OCI-LY7 (cell line): Measurements from ENCODE around the gene ZBTB47. TPM values are rescaled to one million over a fixed set of nuclear protein-coding genes. Genes with fewer than 3 reads are reported as not detected.

Experiments
- BruUV-seq: library from RNA; stranded (reverse); fragments of 400-500 nt; replicated peaks from 2 replicates; lab custom pipeline; 2021; lab: Mats Ljungman, UMichigan
- CTCF ChIA-PET: fragments of 300-600 bp; sonication (Branson Sonifier 250); formaldehyde crosslinking; loops from one replicate; lab custom pipeline; 2022; ENCODE audit warnings: antibody characterized with exemption; ENCODE audit not compliant: unreplicated experiment; lab: Charles Lee
- POLR2A ChIA-PET: fragments of 300-600 bp; sonication (Branson Sonifier 250); formaldehyde crosslinking; loops from one replicate; lab custom pipeline; 2022; ENCODE audit warnings: antibody characterized with exemption; lab: Charles Lee
- DNase-seq: peaks from one replicate; pipeline ENCODE4 v3.0.0-alpha.2; 2015; ENCODE audit warnings: low spot score
- H2AFZ ChIP-seq: fragments of 200-600 bp; sonication (generic), shearing (Covaris generic); 2 replicates; pipeline ENCODE4 v1.6.1; 2014; ENCODE audit warnings: mild to moderate bottlenecking, antibody characterized with exemption, low read length, moderate library complexity
- H3K27ac ChIP-seq: fragments of 200-600 bp; sonication (generic); 2 replicates; pipeline ENCODE4 v1.5.1; 2014; ENCODE audit warnings: mixed run types, low read depth, mild to moderate bottlenecking, moderate library complexity, low read length, inconsistent platforms; ENCODE audit not compliant: poor library complexity, severe bottlenecking
- H3K36me3 ChIP-seq: fragments of 200-600 bp; sonication (generic); 2 replicates; pipeline ENCODE4 v1.6.1; 2014; ENCODE audit warnings: mild to moderate bottlenecking, antibody characterized with exemption, low read length, moderate library complexity, mixed read lengths; ENCODE audit not compliant: insufficient read depth
- H3K4me1 ChIP-seq: fragments of 200-600 bp; sonication (generic); 2 replicates; pipeline ENCODE4 v1.5.1; 2014; ENCODE audit warnings: mild to moderate bottlenecking, low read length; ENCODE audit not compliant: insufficient read depth, poor library complexity, severe bottlenecking
- H3K4me2 ChIP-seq: fragments of 200-600 bp; sonication (generic); 2 replicates; pipeline ENCODE4 v1.6.1; 2014; ENCODE audit warnings: mild to moderate bottlenecking, low read length
- H3K4me3 ChIP-seq: fragments of 200-600 bp; sonication (generic); 2 replicates; pipeline ENCODE4 v1.5.1; 2014; ENCODE audit warnings: mild to moderate bottlenecking, low read depth, low read length; ENCODE audit not compliant: poor library complexity, severe bottlenecking
- H3K79me2 ChIP-seq: fragments of 200-600 bp; sonication (generic); 2 replicates; pipeline ENCODE4 v1.6.1; 2016; ENCODE audit warnings: low read depth, mild to moderate bottlenecking, low read length, moderate library complexity, mixed read lengths; ENCODE audit not compliant: insufficient read depth
- H3K9me2 ChIP-seq: fragments of 200-600 bp; sonication (generic); 2 replicates; pipeline ENCODE4 v1.6.1; 2016; ENCODE audit warnings: mild to moderate bottlenecking, low read length, mixed read lengths; ENCODE audit not compliant: insufficient read depth
- H3K9me3 ChIP-seq: fragments of 200-600 bp; sonication (generic); 2 replicates; pipeline ENCODE4 v1.6.1; 2014; ENCODE audit warnings: mild to moderate bottlenecking, mixed run types, low read length, mixed read lengths
- H4K20me1 ChIP-seq: fragments of 200-600 bp; sonication (generic); 2 replicates; pipeline ENCODE4 v1.6.1; 2014; ENCODE audit warnings: mild to moderate bottlenecking, antibody characterized with exemption, low read length, moderate library complexity, mixed read lengths; ENCODE audit not compliant: insufficient read depth
- EZH2phosphoT487 ChIP-seq: fragments of 200-600 bp; sonication (generic); IDR thresholded peaks from 2 replicates; pipeline ENCODE4 v1.6.1; 2018; ENCODE audit warnings: low read depth, borderline replicate concordance, mild to moderate bottlenecking, mixed run types, antibody characterized with exemption, low read length, moderate library complexity, mixed read lengths
- intact Hi-C: fragments of 100-400 bp; cut with micrococcal nuclease; formaldehyde crosslinking; loops from one replicate; pipeline ENCODE4 v1.10.0; 2022; ENCODE audit not compliant: unreplicated experiment
- total RNA-seq, 2 experiments: library from RNA; depleted of rRNA in 1 of 2; stranded (reverse); fragments of >200 nt in 1 of 2; shearing (Covaris generic) in 1 of 2; gene quantifications; 2 replicates each; pipeline ENCODE4 v1.2.3, GENCODE V29; 2014 to 2022
- TF ChIP-seq, protein P1 (sequence below): fragments of 200-600 bp; sonication (generic); conservative IDR thresholded peaks from 2 replicates; pipeline ENCODE4 v1.5.1; 2014; ENCODE audit warnings: mild to moderate bottlenecking, antibody characterized with exemption, low read length, moderate library complexity, mixed read lengths

ZBTB47 gene
- total RNA-seq, 2 experiments from 2014 or later: 0.09 TPM; not detected in 1

DNA sequence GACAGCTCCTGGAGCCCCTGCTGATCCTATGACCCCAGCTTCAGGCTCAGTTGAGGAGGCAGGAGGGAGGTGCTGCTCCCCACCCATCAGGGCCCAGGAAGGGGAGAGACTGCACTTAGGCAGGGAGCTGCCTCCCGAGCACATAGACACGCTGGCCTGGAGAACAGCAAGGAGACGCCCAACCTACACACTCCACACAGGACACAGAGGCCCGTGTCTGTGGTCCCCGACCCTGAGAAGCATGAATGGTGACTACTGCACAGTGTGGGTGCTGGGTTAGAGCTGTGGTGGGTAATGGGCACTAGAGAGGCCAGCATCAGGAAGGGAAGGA lies 50.2 kb downstream of the ZBTB47 start:
- no peaks in the 10 kb centered on the region for H3K9me3 ChIP-seq
- no peaks in the 10 kb centered on the region for H3K79me2 ChIP-seq
- TF ChIP-seq, protein P1, sequence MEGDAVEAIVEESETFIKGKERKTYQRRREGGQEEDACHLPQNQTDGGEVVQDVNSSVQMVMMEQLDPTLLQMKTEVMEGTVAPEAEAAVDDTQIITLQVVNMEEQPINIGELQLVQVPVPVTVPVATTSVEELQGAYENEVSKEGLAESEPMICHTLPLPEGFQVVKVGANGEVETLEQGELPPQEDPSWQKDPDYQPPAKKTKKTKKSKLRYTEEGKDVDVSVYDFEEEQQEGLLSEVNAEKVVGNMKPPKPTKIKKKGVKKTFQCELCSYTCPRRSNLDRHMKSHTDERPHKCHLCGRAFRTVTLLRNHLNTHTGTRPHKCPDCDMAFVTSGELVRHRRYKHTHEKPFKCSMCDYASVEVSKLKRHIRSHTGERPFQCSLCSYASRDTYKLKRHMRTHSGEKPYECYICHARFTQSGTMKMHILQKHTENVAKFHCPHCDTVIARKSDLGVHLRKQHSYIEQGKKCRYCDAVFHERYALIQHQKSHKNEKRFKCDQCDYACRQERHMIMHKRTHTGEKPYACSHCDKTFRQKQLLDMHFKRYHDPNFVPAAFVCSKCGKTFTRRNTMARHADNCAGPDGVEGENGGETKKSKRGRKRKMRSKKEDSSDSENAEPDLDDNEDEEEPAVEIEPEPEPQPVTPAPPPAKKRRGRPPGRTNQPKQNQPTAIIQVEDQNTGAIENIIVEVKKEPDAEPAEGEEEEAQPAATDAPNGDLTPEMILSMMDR: no peak
- no peak for TF ChIP-seq EZH2phosphoT487
- intact Hi-C loops: no loop called here
- no peak overlapping the region for H3K4me3 ChIP-seq
- CTCF ChIA-PET: no interaction called here
- no peaks in the 10 kb centered on the region for H3K9me2 ChIP-seq
- no TSS peak for BruUV-seq
- no peak for DNase-seq
- H3K27ac ChIP-seq: no peak overlapping the region
- H3K4me1 ChIP-seq: no peaks in the 10 kb centered on the region
- POLR2A ChIA-PET: no interaction called here
- no peak overlapping the region for H3K4me2 ChIP-seq
- no peak overlapping the region for H2AFZ ChIP-seq
- H4K20me1 ChIP-seq: no peaks in the 10 kb centered on the region
- H3K36me3 ChIP-seq: no peaks in the 10 kb centered on the region

DNA sequence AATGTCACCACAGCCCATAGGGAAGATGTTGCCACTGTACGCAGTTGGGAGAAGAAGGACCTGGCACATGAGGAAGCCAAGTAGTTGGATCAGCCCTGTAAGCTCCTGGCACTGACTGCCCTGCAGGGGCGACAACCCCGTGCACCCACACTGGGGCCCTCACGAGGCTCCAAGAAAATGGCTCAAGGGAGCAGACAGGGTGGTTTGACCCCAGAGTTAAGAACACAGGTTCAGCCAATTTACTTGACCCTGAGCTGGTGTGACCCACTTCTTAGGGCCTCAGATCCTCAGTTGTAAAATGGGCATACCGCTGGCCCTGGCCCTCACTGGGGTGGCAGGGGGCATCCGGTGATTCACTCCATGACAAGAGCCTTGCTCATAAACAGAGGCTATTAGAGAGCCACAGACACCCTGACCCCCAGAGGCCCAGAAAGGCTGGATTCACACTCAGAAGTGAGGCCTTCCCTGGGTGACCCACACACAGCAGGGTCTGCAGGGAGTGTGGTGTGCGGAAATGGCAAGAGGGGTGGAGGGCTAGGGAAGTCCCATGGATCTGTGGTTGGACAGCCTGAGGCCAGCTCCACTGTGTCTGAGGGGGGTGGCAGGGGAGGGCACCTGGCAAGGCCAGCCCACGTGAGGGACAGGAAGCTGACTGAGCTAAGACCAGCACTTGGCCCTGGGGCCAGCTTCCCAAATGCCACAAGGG lies 50.8 kb downstream of the ZBTB47 start:
- intact Hi-C loops: no loop called here
- Histone ChIP-seq H2AFZ (no peak overlapping the region), H3K4me2 (no peak overlapping the region), H3K9me2 (no peaks in the 10 kb centered on the region), H3K27ac (no peak overlapping the region), H3K79me2 (no peaks in the 10 kb centered on the region), H4K20me1 (no peaks in the 10 kb centered on the region), H3K4me1 (no peaks in the 10 kb centered on the region), H3K4me3 (no peak overlapping the region), H3K36me3 (no peaks in the 10 kb centered on the region), H3K9me3 (no peaks in the 10 kb centered on the region)
- no TSS peak for BruUV-seq
- TF ChIP-seq EZH2phosphoT487: no peak
- TF ChIP-seq, protein P1: no peak
- DNase-seq: no peak
- ChIA-PET POLR2A (no interaction called here), CTCF (no interaction called here)

DNA sequence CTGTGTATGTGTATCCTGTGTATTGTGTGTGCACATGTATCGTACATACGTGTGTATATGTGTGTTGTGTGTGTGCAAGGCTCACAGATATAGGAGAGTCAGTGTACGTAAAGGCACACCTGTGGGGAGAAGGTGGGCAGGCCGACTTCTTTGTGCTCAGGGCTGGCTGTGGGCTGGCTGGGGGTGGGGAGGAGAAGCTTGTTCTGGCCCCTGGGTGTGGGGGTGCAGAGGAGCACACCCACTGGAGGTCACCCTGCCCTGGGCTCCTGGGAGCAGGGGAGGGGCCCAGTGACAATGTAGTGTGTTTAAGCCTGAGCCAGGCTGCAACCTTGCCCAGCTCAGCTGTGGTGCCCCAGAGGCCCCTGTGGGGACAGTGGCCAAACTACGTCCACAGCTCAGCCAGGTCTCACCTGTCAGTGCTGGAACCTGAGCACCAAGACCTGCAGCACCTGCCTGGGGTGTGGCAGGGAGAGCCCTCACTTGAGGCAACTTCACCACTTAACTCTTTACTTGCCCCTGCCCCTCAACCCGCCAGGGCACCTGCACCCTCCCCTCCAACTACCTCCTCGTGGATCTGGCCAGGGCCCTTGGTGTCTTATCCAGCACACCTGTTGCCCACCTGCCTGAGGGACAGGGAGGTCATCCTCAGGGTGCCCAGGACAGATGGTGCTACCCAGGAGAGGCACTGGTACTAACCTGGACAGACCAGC lies 51.7 kb downstream of the ZBTB47 start:
- no peaks in the 10 kb centered on the region for H3K36me3 ChIP-seq
- H3K27ac ChIP-seq: no peak overlapping the region
- no peak for DNase-seq
- no peak overlapping the region for H2AFZ ChIP-seq
- no peaks in the 10 kb centered on the region for H3K4me1 ChIP-seq
- no peaks in the 10 kb centered on the region for H4K20me1 ChIP-seq
- BruUV-seq: no TSS peak
- no peaks in the 10 kb centered on the region for H3K9me2 ChIP-seq
- H3K79me2 ChIP-seq: no peaks in the 10 kb centered on the region
- no peak for TF ChIP-seq EZH2phosphoT487
- TF ChIP-seq, protein P1: no peak
- ChIA-PET POLR2A (no interaction called here), CTCF (no interaction called here)
- intact Hi-C loops: no loop called here
- H3K9me3 ChIP-seq: no peaks in the 10 kb centered on the region
- no peak overlapping the region for H3K4me2 ChIP-seq
- H3K4me3 ChIP-seq: no peak overlapping the region
